OCI-LY1 (cell line): Measurements from ENCODE around the gene AADACL4.

Source experiments
- H2AFZ ChIP-seq: fragments of 200-600 bp; sonication (generic), shearing (Covaris generic); 2 replicates; pipeline ENCODE4 v1.6.0; 2014; ENCODE audit warnings: antibody characterized with exemption, mild to moderate bottlenecking, low read length
- H3F3A ChIP-seq: fragments of 200-600 bp; sonication (generic), shearing (Covaris generic); 2 replicates; pipeline ENCODE4 v1.6.0; 2014; ENCODE audit warnings: mild to moderate bottlenecking, antibody characterized with exemption, low read length, moderate library complexity; ENCODE audit not compliant: insufficient read depth
- H3K27ac ChIP-seq: fragments of 200-600 bp; sonication (generic); 2 replicates; pipeline ENCODE4 v1.5.1; 2014; ENCODE audit warnings: low read length, mixed run types, mild to moderate bottlenecking, low read depth; ENCODE audit not compliant: poor library complexity, severe bottlenecking
- H3K27me3 ChIP-seq: fragments of 200-600 bp; sonication (generic); 2 replicates; pipeline ENCODE4 v1.6.0; 2014; ENCODE audit warnings: antibody characterized with exemption, mild to moderate bottlenecking, low read length, moderate library complexity; ENCODE audit not compliant: insufficient read depth
- H3K36me3 ChIP-seq: fragments of 200-600 bp; sonication (generic); 2 replicates; pipeline ENCODE4 v1.6.1; 2014; ENCODE audit warnings: mild to moderate bottlenecking, antibody characterized with exemption, low read length, moderate library complexity, mixed read lengths; ENCODE audit not compliant: insufficient read depth
- H3K4me1 ChIP-seq: fragments of 200-600 bp; sonication (generic); 2 replicates; pipeline ENCODE4 v1.5.1; 2014; ENCODE audit warnings: mild to moderate bottlenecking, low read length, moderate library complexity; ENCODE audit not compliant: insufficient read depth, severe bottlenecking
- H3K4me2 ChIP-seq: fragments of 200-600 bp; sonication (generic), shearing (Covaris generic); 2 replicates; pipeline ENCODE4 v1.6.1; 2014; ENCODE audit warnings: low read length
- H3K4me3 ChIP-seq: fragments of 200-600 bp; sonication (generic); 2 replicates; pipeline ENCODE4 v1.5.1; 2014; ENCODE audit warnings: low read length, low read depth, mild to moderate bottlenecking, mixed read lengths; ENCODE audit not compliant: poor library complexity, severe bottlenecking
- H3K79me2 ChIP-seq: fragments of 200-600 bp; shearing (Covaris generic); 2 replicates; pipeline ENCODE4 v1.6.1; 2016; ENCODE audit warnings: mixed run types, low read length, mixed read lengths; ENCODE audit not compliant: insufficient read depth
- H3K9ac ChIP-seq: fragments of 200-600 bp; sonication (generic), shearing (Covaris generic); 2 replicates; pipeline ENCODE4 v1.6.1; 2014; ENCODE audit warnings: mild to moderate bottlenecking, low read length, mixed read lengths
- H3K9me2 ChIP-seq: fragments of 200-600 bp; sonication (generic), shearing (Covaris generic); 2 replicates; pipeline ENCODE4 v1.6.1; 2014; ENCODE audit warnings: low read depth, mild to moderate bottlenecking, low read length, mixed read lengths
- H3K9me3 ChIP-seq: fragments of 200-600 bp; shearing (Covaris generic); 2 replicates; pipeline ENCODE4 v1.6.1; 2014; ENCODE audit warnings: low read length, mixed read lengths
- H4K20me1 ChIP-seq: fragments of 200-600 bp; sonication (generic), shearing (Covaris generic); 2 replicates; pipeline ENCODE4 v1.6.0; 2016; ENCODE audit warnings: mild to moderate bottlenecking, low read length; ENCODE audit not compliant: insufficient read depth
- CTCF ChIP-seq: fragments of 200-600 bp; sonication (generic), shearing (Covaris generic); IDR thresholded peaks from 2 replicates; pipeline ENCODE4 v1.5.1; 2017; ENCODE audit warnings: mild to moderate bottlenecking, antibody characterized with exemption, low read length, moderate library complexity, mixed read lengths
- EZH2 ChIP-seq: fragments of 200-600 bp; sonication (generic), shearing (Covaris generic); IDR thresholded peaks from 2 replicates; pipeline ENCODE4 v1.8.0; 2017; ENCODE audit warnings: borderline replicate concordance, mixed run types, mild to moderate bottlenecking, antibody characterized with exemption, low read length, moderate library complexity, mixed read lengths

Gene AADACL4

GRCh38 chr1:12614402-12615158 is 29.3 kb upstream of the AADACL4 start:
- Histone ChIP-seq H3K36me3 (no peaks in the 10 kb centered on the region), H3K9ac (no peak overlapping the region), H3K4me2 (no peak overlapping the region), H3K27ac (no peak overlapping the region), H3F3A (no peaks in the 10 kb centered on the region), H3K9me2 (no peaks in the 10 kb centered on the region), H2AFZ (no peak overlapping the region), H3K27me3 (no peaks in the 10 kb centered on the region), H3K4me1 (peaks cover 6% of the 10 kb centered on the region), H3K9me3 (no peaks in the 10 kb centered on the region), H3K4me3 (no peak overlapping the region), H4K20me1 (no peaks in the 10 kb centered on the region), H3K79me2 (no peaks in the 10 kb centered on the region)
- no peak for TF ChIP-seq CTCF
- no peak for TF ChIP-seq EZH2

- no peak overlapping the region for H3K4me3 ChIP-seq
- no peak overlapping the region for H2AFZ ChIP-seq
- H3F3A ChIP-seq = no peaks in the 10 kb centered on the region
- no peaks in the 10 kb centered on the region for H3K9me2 ChIP-seq
- no peak overlapping the region for H3K27ac ChIP-seq
- H3K27me3 ChIP-seq = no peaks in the 10 kb centered on the region
- H3K4me1 ChIP-seq = peaks cover 7% of the 10 kb centered on the region
- H3K79me2 ChIP-seq = no peaks in the 10 kb centered on the region
- H3K9me3 ChIP-seq = no peaks in the 10 kb centered on the region
- H3K36me3 ChIP-seq = no peaks in the 10 kb centered on the region
- H4K20me1 ChIP-seq = no peaks in the 10 kb centered on the region
- no peak overlapping the region for H3K4me2 ChIP-seq
- no peak overlapping the region for H3K9ac ChIP-seq
- TF ChIP-seq CTCF (no peak), EZH2 (no peak)
These were observed 28.6 kb upstream of the AADACL4 start for GRCh38 chr1:12615159-12615864.

GRCh38 chr1:12615865-12616708 is 27.8 kb upstream of the AADACL4 start:
- Histone ChIP-seq H3K4me3 (no peak overlapping the region), H3K4me1 (peaks cover 7% of the 10 kb centered on the region), H3K79me2 (no peaks in the 10 kb centered on the region), H3K36me3 (no peaks in the 10 kb centered on the region), H3K4me2 (no peak overlapping the region), H3K9ac (no peak overlapping the region), H3K9me3 (no peaks in the 10 kb centered on the region), H4K20me1 (no peaks in the 10 kb centered on the region), H3K27ac (no peak overlapping the region), H3K27me3 (no peaks in the 10 kb centered on the region), H3F3A (no peaks in the 10 kb centered on the region), H3K9me2 (no peaks in the 10 kb centered on the region), H2AFZ (no peak overlapping the region)
- TF ChIP-seq CTCF = no peak
- TF ChIP-seq EZH2 = no peak
